Cardiac fibroblast (primary cell): ENCODE data around the gene EIF2S2.

Source experiments
- DNase-seq, 2 donors: peaks; one replicate each; pipeline versions ENCODE4 v3.0.0 to v3.0.0-alpha.2; 2010; ENCODE audit warnings: low read depth in 2 of 2
- H3K4me3 ChIP-seq, 2 donors: replicated peaks in 1 of 2; 1 replicate in 1 of 2; 2 replicates in 1 of 2; pipeline ENCODE4 v1.5.1; 2011; ENCODE audit warnings: low read depth in 2 of 2, low read length in 2 of 2, mild to moderate bottlenecking in 2 of 2, moderate library complexity in 1 of 2
- CTCF ChIP-seq: IDR thresholded peaks from one replicate; pipeline ENCODE4 v1.5.1; 2011; ENCODE audit warnings: low read depth, mild to moderate bottlenecking, low read length, inconsistent platforms

EIF2S2 gene

GRCh38 chr20:34124469-34125249, 12.6 kb upstream of the EIF2S2 start:
- DNase-seq = no peak
- no peak overlapping the region for H3K4me3 ChIP-seq
- TF ChIP-seq CTCF = no peak

- no peak for DNase-seq
- no peak for TF ChIP-seq CTCF
- no peak overlapping the region for H3K4me3 ChIP-seq
These were observed 11.3 kb upstream of the EIF2S2 start for GRCh38 chr20:34123309-34123708.

- DNase-seq = no peak
- H3K4me3 ChIP-seq = no peak overlapping the region
- no peak for TF ChIP-seq CTCF
These were observed 10.4 kb upstream of the EIF2S2 start for GRCh38 chr20:34122274-34122980.

GRCh38 chr20:34120213-34120612, 8.2 kb upstream of the EIF2S2 start:
- no peak for TF ChIP-seq CTCF
- H3K4me3 ChIP-seq = no peak overlapping the region

GRCh38 chr20:34115232-34115631, 3.2 kb upstream of the EIF2S2 start:
- H3K4me3 ChIP-seq = no peak overlapping the region
- no peak for DNase-seq
- no peak for TF ChIP-seq CTCF

More at GRCh38 chr20:34120213-34120612, 8.2 kb upstream of the EIF2S2 start:
- no peak for DNase-seq

GRCh38 chr20:34114809-34115208, 2.8 kb upstream of the EIF2S2 start:
- no peak for TF ChIP-seq CTCF
- DNase-seq = no peak
- no peak overlapping the region for H3K4me3 ChIP-seq
